Endothelial cell of hepatic sinusoid (primary cell): ENCODE measurements around the gene ADCY4.

Experiments used
- in situ Hi-C: cut with HindIII; loops from 2 replicates; pipeline ENCODE4 v1.10.0; 2017; ENCODE audit warnings: low sequenced_read_pairs

ADCY4 gene

DNA sequence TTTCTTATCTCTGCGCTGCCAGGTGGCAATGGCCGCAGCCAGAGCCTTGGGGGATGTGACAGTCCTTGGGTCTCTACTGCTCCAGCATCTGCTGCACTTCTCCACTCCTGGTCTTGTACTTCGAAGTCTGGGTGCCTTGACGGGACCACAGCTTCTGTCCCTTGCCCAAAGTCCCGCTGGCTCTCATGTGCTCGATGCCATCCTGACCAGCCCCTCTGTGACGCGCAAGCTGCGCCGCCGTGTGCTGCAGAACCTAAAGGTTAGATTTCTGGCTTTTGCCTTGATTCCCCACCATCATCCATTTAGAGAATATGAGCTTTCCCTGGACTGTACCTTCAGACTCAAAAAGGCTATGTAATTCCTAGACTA is 30.9 kb downstream of the ADCY4 start:
- in situ Hi-C loops, result no loop called here

DNA sequence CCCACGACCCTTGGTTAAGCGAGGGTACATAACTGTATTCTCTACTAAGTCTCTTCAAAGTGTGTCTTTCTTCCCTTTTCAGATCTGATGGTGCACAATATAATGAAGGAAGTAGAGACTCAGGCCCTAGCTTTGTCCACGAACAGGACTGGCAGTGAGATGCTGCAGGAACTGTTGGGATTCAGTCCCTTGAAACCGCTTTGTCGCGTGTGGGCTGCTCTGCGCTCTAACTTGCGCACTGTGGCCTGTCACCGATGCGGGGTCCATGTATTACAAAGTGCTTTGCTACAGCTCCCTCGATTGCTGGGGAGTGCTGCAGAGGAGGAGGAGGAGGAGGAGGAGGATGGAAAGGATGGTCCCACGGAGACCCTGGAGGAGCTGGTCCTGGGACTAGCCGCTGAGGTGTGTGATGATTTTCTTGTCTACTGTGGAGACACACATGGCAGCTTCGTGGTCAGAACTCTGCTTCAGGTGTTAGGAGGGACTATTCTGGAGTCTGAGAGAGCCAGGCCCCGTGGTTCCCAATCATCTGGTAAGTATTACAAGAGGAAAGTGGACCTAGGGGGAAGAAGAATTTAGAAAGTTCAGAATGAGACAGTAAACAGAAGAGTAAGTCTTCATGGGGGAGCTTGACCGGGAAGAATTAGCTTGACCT is 34.4 kb downstream of the ADCY4 start:
- in situ Hi-C loops, result no loop called here

- in situ Hi-C loops, result loop anchor here (5.0 to 10.0 kb wide), 2 partner anchors 37 to 95 kb away; partner anchors contain the start of genes TGM1 and TSSK4
These were observed 35.3 kb downstream of the ADCY4 start, which contains the start of the genes DHRS1 and NOP9 for GRCh38 chr14:24299255-24300191. Gene DHRS1, minus strand, starts transcription at chr14:24299780. Its CDS starts 674 bp downstream, at chr14:24299106. Gene NOP9, plus strand, starts transcription at chr14:24299850. Its CDS starts 105 bp downstream, at chr14:24299955.

DNA sequence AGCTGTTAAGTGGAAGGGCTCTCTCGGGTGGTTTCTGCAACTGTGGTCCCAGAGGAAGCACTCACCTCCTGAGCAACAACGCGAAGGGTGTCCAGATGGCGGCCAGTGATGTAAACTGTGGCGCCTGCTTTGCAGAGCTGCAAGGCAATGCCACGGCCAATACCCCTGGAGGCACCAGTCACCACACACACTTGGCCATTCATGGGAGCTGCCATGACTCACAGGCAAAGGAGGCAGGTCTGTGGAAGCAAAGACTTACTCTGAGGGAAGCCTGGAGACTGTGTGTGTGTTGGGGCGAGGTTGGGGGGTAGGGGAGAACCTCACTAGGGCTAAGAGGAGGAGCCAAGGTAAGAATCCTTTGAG is 36.0 kb downstream of the ADCY4 start:
- in situ Hi-C loops, result loop anchor here (5.0 to 10.0 kb wide), 2 partner anchors 37 to 94 kb away; partner anchors contain the start of genes TGM1 and TSSK4

GRCh38 chr14:24297190-24297964 is 37.5 kb downstream of the ADCY4 start:
- in situ Hi-C loops, result loop anchor here (5.0 to 10.0 kb wide), 2 partner anchors 35 to 93 kb away; partner anchors contain the start of genes TGM1 and TSSK4

DNA sequence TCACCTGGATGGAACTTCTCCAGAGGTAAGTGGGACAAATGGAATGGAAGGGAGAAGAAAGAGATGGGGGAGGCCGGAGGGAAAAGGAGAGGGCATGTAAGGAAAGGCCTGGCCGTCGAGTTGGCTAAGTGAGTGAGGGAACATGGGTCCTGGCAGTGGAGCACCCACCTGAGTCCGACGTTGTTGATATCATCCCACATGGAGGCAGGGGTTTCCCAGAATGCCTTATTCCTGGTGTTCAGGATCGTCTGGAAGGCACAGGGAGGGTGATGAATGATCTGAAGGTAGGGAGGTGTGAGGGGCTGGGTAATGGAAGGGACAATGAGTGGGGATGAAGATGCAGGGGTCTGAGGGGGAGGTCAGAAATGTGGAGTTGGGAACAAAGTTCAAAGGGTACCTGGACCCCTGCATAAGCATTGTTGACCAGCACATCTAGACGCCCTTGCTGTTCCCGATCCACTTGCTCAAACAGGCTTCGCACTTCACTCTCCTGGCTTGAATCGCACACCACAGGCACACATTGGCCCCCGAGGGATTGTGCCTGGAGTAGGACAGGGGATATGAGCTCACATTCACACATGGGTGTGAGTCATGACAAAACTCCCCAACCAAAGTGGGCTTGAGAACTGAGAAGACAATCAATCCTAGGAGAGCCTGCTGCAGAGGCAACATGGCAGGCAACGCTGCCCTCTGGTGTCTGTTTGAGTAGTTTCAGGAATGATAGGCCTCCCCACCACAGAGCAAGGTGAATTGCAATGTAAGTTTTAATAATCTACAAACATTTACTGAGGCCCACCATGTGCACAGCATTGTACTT is 38.3 kb downstream of the ADCY4 start:
- in situ Hi-C loops, result loop anchor here (5.0 to 10.0 kb wide), 2 partner anchors 34 to 92 kb away; partner anchors contain the start of genes TGM1 and TSSK4

DNA sequence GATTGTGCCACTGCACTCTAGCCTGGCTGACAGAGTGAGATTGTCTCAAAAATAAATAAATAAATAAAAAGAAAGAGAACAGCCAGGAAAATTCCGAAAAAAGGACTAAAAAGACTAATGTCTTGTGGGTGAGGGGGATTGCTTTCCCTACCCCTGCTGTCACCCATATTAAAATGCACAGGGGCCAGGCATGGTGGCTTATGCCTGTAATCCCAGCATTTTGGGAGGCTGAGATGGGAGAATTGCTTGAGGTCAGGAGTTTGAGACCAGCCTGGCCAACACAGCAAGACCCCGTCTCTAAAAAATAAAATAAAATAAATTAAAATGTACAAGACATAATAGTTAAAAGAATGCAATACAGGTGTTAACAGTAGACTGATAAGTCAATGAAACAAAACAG is 41.3 kb downstream of the ADCY4 start:
- in situ Hi-C loops, result loop anchor here (10.0 kb wide), 1 partner anchor 89 kb away; the partner anchor contains the start of gene TSSK4

GRCh38 chr14:24292118-24292807 is 42.6 kb downstream of the ADCY4 start:
- in situ Hi-C loops, result loop anchor here (10.0 kb wide), 1 partner anchor 87 kb away; the partner anchor contains the start of gene TSSK4

DNA sequence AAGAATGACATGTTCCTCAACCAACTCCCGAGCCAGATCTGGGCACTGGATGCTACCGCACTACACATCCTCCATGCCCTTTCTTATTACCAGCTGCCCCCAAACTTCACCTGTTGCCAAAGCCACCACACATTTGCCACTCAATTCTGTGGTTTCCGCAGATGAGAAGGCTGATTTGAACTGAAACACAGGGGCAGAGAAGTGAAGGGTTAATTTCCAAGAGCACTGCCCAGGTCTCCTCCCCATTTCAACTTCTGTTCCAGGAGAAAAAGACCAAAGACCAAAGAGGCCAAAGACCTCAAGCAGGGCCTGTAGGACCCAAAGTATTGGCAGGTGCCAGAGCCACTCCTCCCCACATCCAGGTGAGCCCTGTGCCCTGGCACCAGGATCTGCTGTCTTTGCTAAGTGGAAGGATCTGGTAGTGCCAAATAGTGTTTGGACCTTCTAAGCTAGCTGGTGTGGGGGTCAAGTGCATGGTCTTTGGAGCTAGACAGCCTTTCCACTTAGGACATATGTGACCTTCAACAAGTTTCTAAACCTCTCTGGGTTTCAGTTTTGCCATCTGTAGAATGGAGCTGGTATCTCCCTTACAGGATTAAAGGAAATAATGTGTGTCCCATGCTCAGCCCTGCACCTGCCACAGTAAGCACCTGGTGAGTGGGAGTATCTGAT is 43.3 kb downstream of the ADCY4 start:
- in situ Hi-C loops, result loop anchor here (10.0 kb wide), 1 partner anchor 87 kb away; the partner anchor contains the start of gene TSSK4

- in situ Hi-C loops, result loop anchor here (10.0 kb wide), 1 partner anchor 86 kb away; the partner anchor contains the start of gene TSSK4
These were observed 44.1 kb downstream of the ADCY4 start for GRCh38 chr14:24290746-24291145.

DNA sequence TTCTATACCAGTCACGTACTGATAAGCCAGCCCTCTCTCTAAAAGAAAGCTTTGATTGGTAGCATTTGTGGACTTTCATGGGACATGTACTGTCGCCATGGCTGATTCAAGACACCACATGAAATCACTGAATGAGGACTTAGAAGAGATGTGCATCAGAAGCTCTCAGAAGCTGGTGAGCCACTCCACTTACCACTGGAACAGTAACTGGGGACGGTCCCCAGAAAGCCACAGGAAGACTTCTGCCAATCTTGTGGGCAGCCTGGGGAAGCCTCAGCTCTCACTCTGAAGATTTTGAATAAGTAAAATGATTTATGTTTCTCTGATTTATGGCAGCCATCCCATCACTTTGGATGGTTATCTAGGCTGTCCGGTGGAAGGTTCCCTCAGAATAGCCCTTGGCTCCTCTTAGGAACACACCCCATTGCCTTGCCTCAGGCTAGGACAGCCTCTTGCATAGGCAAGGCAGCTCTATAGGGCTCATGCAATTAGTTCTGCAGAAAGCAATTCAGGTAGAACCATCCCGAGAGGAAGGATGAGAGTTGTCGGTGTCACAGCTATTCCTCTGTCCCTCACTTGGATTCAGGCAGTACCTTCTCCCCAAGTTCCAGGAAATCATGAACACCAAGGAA is 45.1 kb downstream of the ADCY4 start:
- in situ Hi-C loops, result loop anchor here (10.0 kb wide), 1 partner anchor 85 kb away; the partner anchor contains the start of gene TSSK4

DNA sequence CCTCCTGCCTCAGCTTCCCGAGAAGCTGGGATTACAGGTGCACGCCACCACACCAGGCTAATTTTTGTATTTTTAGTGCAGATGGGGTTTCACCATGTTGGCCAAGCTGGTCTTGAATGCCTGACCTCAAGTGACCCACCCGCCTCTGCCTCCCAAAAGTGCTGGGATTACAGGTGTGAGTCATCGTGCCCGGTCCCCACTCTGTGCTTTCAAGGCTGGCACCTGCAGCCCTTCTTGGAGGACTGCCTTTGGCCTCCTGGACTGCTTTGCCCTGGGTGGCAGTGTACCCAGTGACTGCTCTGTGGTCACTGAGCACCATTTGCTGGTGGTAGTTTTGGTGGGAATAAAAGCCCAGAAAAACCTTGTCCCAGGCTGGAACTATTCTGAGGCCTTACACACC is 47.9 kb downstream of the ADCY4 start:
- in situ Hi-C loops, result no loop called here

- in situ Hi-C loops, result no loop called here
These were observed 49.5 kb downstream of the ADCY4 start for GRCh38 chr14:24285351-24285750.

DNA sequence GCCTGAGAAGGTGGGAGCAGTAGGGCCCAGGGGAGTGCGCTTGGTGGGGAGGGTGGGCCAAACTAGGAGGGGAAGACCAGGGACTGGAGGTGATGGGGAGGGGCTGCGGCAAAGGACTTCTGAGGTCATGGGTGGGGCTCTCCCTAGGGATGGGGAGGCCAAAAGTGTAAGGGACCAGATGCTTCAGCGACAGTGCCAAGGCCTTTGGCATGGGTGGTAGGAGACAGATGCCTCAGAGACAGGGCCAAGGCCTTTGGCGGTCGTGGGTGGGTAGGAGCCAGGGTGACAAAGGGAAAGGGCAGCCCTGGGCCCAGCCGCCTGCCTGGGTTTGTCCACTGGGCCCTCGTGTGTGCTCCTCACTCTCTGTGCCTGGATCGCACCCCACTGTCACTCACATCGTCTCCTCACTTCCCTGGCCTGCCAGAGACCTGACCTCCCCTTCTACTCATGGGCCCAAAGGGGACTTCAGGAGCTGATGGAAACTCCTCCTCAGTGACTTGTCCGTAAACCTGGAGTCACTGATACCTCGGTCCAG is 50.3 kb downstream of the ADCY4 start:
- in situ Hi-C loops, result no loop called here

GRCh38 chr14:24283796-24284460 is 50.9 kb downstream of the ADCY4 start:
- in situ Hi-C loops, result no loop called here

GRCh38 chr14:24282736-24283135 is 52.1 kb downstream of the ADCY4 start:
- in situ Hi-C loops, result no loop called here

DNA sequence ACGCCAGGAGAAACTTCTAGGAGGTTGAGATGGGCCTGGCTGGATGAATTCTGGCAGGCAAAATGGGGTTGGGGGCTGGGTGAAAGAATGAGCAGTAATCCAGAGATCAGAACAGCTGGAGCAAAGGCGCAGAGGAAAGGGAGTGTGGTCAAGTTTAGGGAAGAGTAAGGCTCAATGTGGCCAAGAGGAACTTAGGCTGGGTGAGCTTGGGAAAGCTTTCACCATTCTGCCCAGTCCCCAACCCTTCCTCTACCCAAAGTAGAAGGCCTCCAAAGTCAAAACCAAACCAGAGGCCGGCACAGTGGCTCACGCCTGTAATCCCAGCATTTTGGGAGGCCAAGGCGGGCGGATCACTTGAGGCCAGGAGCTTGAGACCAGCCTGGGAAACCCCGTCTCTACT is 53.2 kb downstream of the ADCY4 start:
- in situ Hi-C loops, result no loop called here
